ENCODE measurements around the gene OR2T5. TPM values are rescaled to one million over a fixed set of nuclear protein-coding genes. Genes with fewer than 3 reads are reported as not detected.
A peak's percentile ranks its signal among the peaks of the same experiment; 100 is the strongest.
"Not testable (repeated sequence)": the region's sequence is repeated elsewhere in the genome, so short reads cannot be mapped to it uniquely, and the experiment has no call there.

The OR2T5 gene
- total and polyA plus RNA-seq, 2 donors (not counting 1 experiment from before 2014, with no cell fraction given): not detected

DNA sequence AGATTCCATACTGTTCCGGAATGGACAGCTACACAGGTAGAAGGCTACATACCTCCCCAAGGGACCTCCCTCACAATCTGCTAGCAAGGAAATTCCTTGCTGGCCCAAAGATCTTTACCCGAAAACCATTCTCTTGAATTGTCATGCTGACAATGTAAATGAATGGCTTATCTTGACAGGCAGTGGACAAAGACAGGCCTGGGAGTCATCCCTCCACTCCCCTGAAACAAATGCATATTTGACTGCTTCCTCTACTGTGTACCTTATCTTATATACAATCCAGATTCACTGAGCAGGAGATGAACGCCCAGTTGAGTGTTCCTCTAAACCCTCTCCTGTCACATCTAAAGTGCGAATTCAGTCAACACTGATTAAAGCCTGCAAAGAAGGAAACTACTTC lies 43.8 kb upstream of the OR2T5 start:
- peaks cover 30 to 34% of the 10 kb centered on the region in 2 donors for H3K4me1 ChIP-seq (ENCODE audit: control insufficient read depth in 2 of 2, insufficient read depth in 2 of 2, low read length in 2 of 2)
- CTCF ChIA-PET; intact Hi-C loops (cut with micrococcal nuclease); H3K27ac ChIP-seq (ENCODE audit: low read length in 2 of 2); H3K9me3 ChIP-seq (ENCODE audit: control extremely low read depth in 1 of 3, control insufficient read depth in 2 of 3, insufficient read depth in 1 of 3, low read length in 2 of 3); H3K4me3 Mint-ChIP-seq; H2AFZ ChIP-seq (ENCODE audit: insufficient read depth, low read depth, low read length, poor library complexity, severe bottlenecking); H3K9me3 Mint-ChIP-seq (ENCODE audit: insufficient read depth); H3K4me3 ChIP-seq (ENCODE audit: control extremely low read depth in 1 of 5, extremely low read depth in 1 of 5, insufficient read depth in 1 of 5, low read depth in 2 of 5, low read length in 4 of 5); H3K27me3 Mint-ChIP-seq; DNase-seq; H3K27me3 ChIP-seq (replicated peaks in 1 of 4; ENCODE audit: control extremely low read depth in 1 of 4, control insufficient read depth in 3 of 4, insufficient read depth in 4 of 4, low read length in 3 of 4); H3K36me3 ChIP-seq (replicated peaks in 1 of 2; ENCODE audit: control extremely low read depth in 1 of 2, control insufficient read depth in 1 of 2, extremely low read depth in 1 of 2, insufficient read depth in 2 of 2, low read length in 1 of 2); ATAC-seq (ENCODE audit: low read depth); H3K79me2 ChIP-seq (ENCODE audit: control insufficient read depth, insufficient read depth, low read length); H3K9ac ChIP-seq (ENCODE audit: low read length); H4K20me1 ChIP-seq (ENCODE audit: control insufficient read depth, insufficient read depth, low read length, poor library complexity, severe bottlenecking): not testable (repeated sequence)
- peak overlapping the region; percentile 22 for H3K4me2 ChIP-seq (replicated peaks; ENCODE audit: low read depth, low read length, poor library complexity, severe bottlenecking)
- Mint-ChIP-seq H3K27ac (peak overlapping the region; percentile 28), H3K4me1 (peaks cover 27% of the 10 kb centered on the region)
- WGBS (ENCODE audit: insufficient coverage): 58% methylated on average over 2 of the region's 4 CpGs
- POLR2A ChIA-PET: interaction anchor here (0.5 kb wide), 1 partner anchor 201 kb away, joined by 3 read pairs; no protein-coding TSS in a partner anchor

DNA sequence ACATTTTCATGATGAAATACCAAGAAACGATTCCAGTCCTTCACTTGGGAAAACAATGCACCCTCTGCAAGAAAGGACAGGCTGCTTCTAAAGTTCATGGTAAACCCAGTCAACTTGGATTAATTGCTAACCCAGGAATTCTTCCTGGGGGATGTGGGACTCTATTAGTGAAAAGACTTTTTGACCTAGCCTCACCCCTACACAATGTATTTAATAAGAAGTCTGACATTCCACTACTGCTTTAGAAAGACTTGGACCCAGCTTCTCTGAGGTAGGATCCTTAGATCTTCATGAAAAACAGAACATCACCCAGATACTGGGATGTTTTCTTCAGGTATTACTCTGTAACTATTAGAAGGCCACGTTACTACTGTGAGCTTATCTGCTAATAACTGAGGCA lies 43.0 kb upstream of the OR2T5 start, which contains the start of gene OR2T2:
TSS of gene OR2T2 (plus strand) at position 239 of the 400 bp plus-strand sequence. CDS start 7,161 bp downstream, outside the sequence.
- H3K79me2 ChIP-seq (ENCODE audit: control insufficient read depth, insufficient read depth, low read length); H4K20me1 ChIP-seq (ENCODE audit: control insufficient read depth, insufficient read depth, low read length, poor library complexity, severe bottlenecking); H3K27me3 ChIP-seq (replicated peaks in 1 of 4; ENCODE audit: control extremely low read depth in 1 of 4, control insufficient read depth in 3 of 4, insufficient read depth in 4 of 4, low read length in 3 of 4); H3K9ac ChIP-seq (ENCODE audit: low read length); DNase-seq; H3K9me3 Mint-ChIP-seq (ENCODE audit: insufficient read depth); POLR2A ChIA-PET; CTCF ChIA-PET; H2AFZ ChIP-seq (ENCODE audit: insufficient read depth, low read depth, low read length, poor library complexity, severe bottlenecking); H3K36me3 ChIP-seq (replicated peaks in 1 of 2; ENCODE audit: control extremely low read depth in 1 of 2, control insufficient read depth in 1 of 2, extremely low read depth in 1 of 2, insufficient read depth in 2 of 2, low read length in 1 of 2); H3K9me3 ChIP-seq (ENCODE audit: control extremely low read depth in 1 of 3, control insufficient read depth in 2 of 3, insufficient read depth in 1 of 3, low read length in 2 of 3); ATAC-seq (ENCODE audit: low read depth); H3K27me3 Mint-ChIP-seq; intact Hi-C loops (cut with micrococcal nuclease); H3K4me3 ChIP-seq (ENCODE audit: control extremely low read depth in 1 of 5, extremely low read depth in 1 of 5, insufficient read depth in 1 of 5, low read depth in 2 of 5, low read length in 4 of 5): not testable (repeated sequence)
- H3K27ac Mint-ChIP-seq: peak within 1 kb of the TSS; percentile 66
- peak within 1 kb of the TSS; percentile 45 for H3K4me3 Mint-ChIP-seq
- no CpG with 5 or more reads among the region's 2 CpGs for WGBS (ENCODE audit: insufficient coverage)
- peaks cover 36 to 40% of the 10 kb centered on the region in 2 donors for H3K4me1 ChIP-seq (ENCODE audit: control insufficient read depth in 2 of 2, insufficient read depth in 2 of 2, low read length in 2 of 2)
- H3K27ac ChIP-seq (ENCODE audit: low read length in 2 of 2): peak within 1 kb of the TSS in 1 of 2 donors; percentile 49
- peak within 1 kb of the TSS; percentile 22 for H3K4me2 ChIP-seq (replicated peaks; ENCODE audit: low read depth, low read length, poor library complexity, severe bottlenecking)
- H3K4me1 Mint-ChIP-seq: peaks cover 34% of the 10 kb centered on the region

DNA sequence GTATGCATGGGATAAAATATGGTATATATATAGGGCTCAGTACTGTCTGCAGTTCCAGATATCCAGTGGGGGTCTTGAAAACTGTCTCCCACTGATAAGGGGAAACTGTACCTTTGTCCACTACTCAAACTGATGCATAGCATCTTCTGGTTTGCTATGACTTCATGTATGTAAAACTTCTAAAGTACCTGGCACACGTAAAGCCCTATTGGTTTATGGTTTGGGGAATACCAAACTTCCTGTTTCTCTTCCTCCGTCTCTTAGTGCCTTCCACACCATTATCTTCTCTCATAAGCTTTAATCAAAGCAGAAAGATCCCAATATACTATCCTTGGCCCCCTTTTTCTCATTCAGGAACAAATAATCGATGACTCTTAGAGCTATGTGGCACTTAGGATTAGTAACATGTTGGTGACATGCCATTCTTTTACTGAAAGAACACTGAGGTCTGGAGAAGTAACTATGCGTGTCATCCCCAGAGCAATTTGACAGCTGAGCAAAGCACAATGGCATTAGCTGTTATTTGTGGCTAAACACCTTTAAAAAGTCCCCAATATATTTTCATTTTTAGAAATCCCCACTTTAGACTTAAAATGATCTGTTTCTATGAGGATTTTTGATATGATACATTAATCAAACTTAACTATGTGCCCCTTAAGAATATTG lies 39.8 kb upstream of the OR2T5 start:
- CTCF ChIA-PET: not testable (repeated sequence)
- H3K4me1 Mint-ChIP-seq: peaks cover 35% of the 10 kb centered on the region

DNA sequence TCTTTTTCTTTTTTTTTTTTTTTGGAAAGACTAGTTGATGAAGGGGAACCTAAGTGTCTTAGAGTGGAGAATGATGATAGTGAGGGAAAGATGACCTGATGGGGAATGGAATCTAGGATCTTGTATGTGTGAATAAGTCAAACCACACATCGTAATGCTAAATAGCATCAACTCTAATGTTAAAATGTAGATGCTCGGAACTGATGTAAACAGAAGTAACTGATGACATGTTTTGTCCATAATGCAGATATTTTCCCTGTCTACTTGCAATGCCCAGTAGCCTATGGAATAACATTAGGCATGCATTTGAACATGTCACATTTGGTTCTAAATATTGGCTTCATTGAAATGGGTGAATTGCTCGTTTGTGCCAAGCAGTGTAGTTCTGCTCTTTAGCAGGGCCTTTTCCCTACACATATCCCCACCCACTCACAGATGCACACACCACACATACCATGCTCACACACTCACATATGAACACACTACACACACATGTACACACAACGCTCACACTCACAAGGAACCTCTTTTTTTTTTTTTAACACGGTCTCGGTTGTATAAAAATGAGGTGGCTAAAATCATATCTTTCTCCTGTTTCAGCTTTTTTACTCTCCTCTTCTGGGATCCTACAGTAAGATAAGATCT lies 38.4 kb upstream of the OR2T5 start:
- H4K20me1 ChIP-seq (ENCODE audit: control insufficient read depth, insufficient read depth, low read length, poor library complexity, severe bottlenecking); H3K27me3 Mint-ChIP-seq; CTCF ChIA-PET; ATAC-seq (ENCODE audit: low read depth); POLR2A ChIA-PET; H3K36me3 ChIP-seq (replicated peaks in 1 of 2; ENCODE audit: control extremely low read depth in 1 of 2, control insufficient read depth in 1 of 2, extremely low read depth in 1 of 2, insufficient read depth in 2 of 2, low read length in 1 of 2); H3K79me2 ChIP-seq (ENCODE audit: control insufficient read depth, insufficient read depth, low read length); H3K4me2 ChIP-seq (replicated peaks; ENCODE audit: low read depth, low read length, poor library complexity, severe bottlenecking); H2AFZ ChIP-seq (ENCODE audit: insufficient read depth, low read depth, low read length, poor library complexity, severe bottlenecking); H3K27me3 ChIP-seq (replicated peaks in 1 of 4; ENCODE audit: control extremely low read depth in 1 of 4, control insufficient read depth in 3 of 4, insufficient read depth in 4 of 4, low read length in 3 of 4); H3K9ac ChIP-seq (ENCODE audit: low read length); intact Hi-C loops (cut with micrococcal nuclease); H3K4me3 ChIP-seq (ENCODE audit: control extremely low read depth in 1 of 5, extremely low read depth in 1 of 5, insufficient read depth in 1 of 5, low read depth in 2 of 5, low read length in 4 of 5); H3K9me3 Mint-ChIP-seq (ENCODE audit: insufficient read depth); DNase-seq; H3K9me3 ChIP-seq (ENCODE audit: control extremely low read depth in 1 of 3, control insufficient read depth in 2 of 3, insufficient read depth in 1 of 3, low read length in 2 of 3): not testable (repeated sequence)
- H3K27ac ChIP-seq (ENCODE audit: low read length in 2 of 2): peak overlapping the region; percentile 41 to 70
- H3K4me1 ChIP-seq (ENCODE audit: control insufficient read depth in 2 of 2, insufficient read depth in 2 of 2, low read length in 2 of 2): peaks cover 29 to 33% of the 10 kb centered on the region in 2 donors
- H3K4me1 Mint-ChIP-seq: peaks cover 27% of the 10 kb centered on the region
- no CpG with 5 or more reads among the region's 6 CpGs for WGBS (ENCODE audit: insufficient coverage)
- peak overlapping the region; percentile 72 for H3K4me3 Mint-ChIP-seq
- H3K27ac Mint-ChIP-seq: peak overlapping the region; percentile 89

More for the DNA sequence above, 39.8 kb upstream of the OR2T5 start:
- H3K9me3 Mint-ChIP-seq (ENCODE audit: insufficient read depth); H2AFZ ChIP-seq (ENCODE audit: insufficient read depth, low read depth, low read length, poor library complexity, severe bottlenecking); DNase-seq; H3K27me3 Mint-ChIP-seq; H3K4me3 Mint-ChIP-seq; intact Hi-C loops (cut with micrococcal nuclease); H3K79me2 ChIP-seq (ENCODE audit: control insufficient read depth, insufficient read depth, low read length); POLR2A ChIA-PET; H3K4me3 ChIP-seq (ENCODE audit: control extremely low read depth in 1 of 5, extremely low read depth in 1 of 5, insufficient read depth in 1 of 5, low read depth in 2 of 5, low read length in 4 of 5); H4K20me1 ChIP-seq (ENCODE audit: control insufficient read depth, insufficient read depth, low read length, poor library complexity, severe bottlenecking); H3K9ac ChIP-seq (ENCODE audit: low read length); H3K9me3 ChIP-seq (ENCODE audit: control extremely low read depth in 1 of 3, control insufficient read depth in 2 of 3, insufficient read depth in 1 of 3, low read length in 2 of 3); H3K36me3 ChIP-seq (replicated peaks in 1 of 2; ENCODE audit: control extremely low read depth in 1 of 2, control insufficient read depth in 1 of 2, extremely low read depth in 1 of 2, insufficient read depth in 2 of 2, low read length in 1 of 2); H3K27me3 ChIP-seq (replicated peaks in 1 of 4; ENCODE audit: control extremely low read depth in 1 of 4, control insufficient read depth in 3 of 4, insufficient read depth in 4 of 4, low read length in 3 of 4); H3K4me2 ChIP-seq (replicated peaks; ENCODE audit: low read depth, low read length, poor library complexity, severe bottlenecking): not testable (repeated sequence)
- Histone ChIP-seq H3K4me1 (ENCODE audit: control insufficient read depth in 2 of 2, insufficient read depth in 2 of 2, low read length in 2 of 2) (peaks cover 37 to 40% of the 10 kb centered on the region in 2 donors), H3K27ac (ENCODE audit: low read length in 2 of 2) (peak overlapping the region in 1 of 2 donors; percentile 81)
- peak; percentile 84 for ATAC-seq (ENCODE audit: low read depth)
- peak overlapping the region; percentile 46 for H3K27ac Mint-ChIP-seq
- no CpG with 5 or more reads among the region's 4 CpGs for WGBS (ENCODE audit: insufficient coverage)
